GM23338 (cell line): ENCODE data around the gene MST1.

Experiments
- CREB1 ChIP-seq: fragments of 250-450 bp; sonication (Bioruptor Pico); IDR thresholded peaks from 2 replicates; pipeline ENCODE4 v1.5.0; 2020; ENCODE audit warnings: low read depth, mild to moderate bottlenecking, moderate library complexity
- CTCF ChIP-seq, 2 experiments: fragments of 200-600 bp in 1 of 2; sonication (generic) in 1 of 2; conservative IDR thresholded peaks; 2 replicates each; pipeline versions ENCODE4 v1.5.1 to v1.6.1; 2016 to 2017; ENCODE audit warnings: antibody characterized with exemption in 2 of 2, low read depth in 2 of 2, mild to moderate bottlenecking in 2 of 2, moderate library complexity in 1 of 2
- ETS1 ChIP-seq: IDR thresholded peaks from 2 replicates; pipeline ENCODE4 v1.6.1; 2016; ENCODE audit warnings: antibody characterized with exemption
- EZH2 ChIP-seq: fragments of 200-600 bp; sonication (generic); IDR thresholded peaks from one replicate; pipeline ENCODE4 v1.8.0; 2017; ENCODE audit warnings: antibody characterized with exemption, mild to moderate bottlenecking, low read depth; ENCODE audit not compliant: unreplicated experiment
- EZH2phosphoT487 ChIP-seq: fragments of 200-600 bp; sonication (generic); IDR thresholded peaks from one replicate; pipeline ENCODE4 v1.8.1; 2018; ENCODE audit warnings: antibody characterized with exemption; ENCODE audit not compliant: unreplicated experiment
- JUNB ChIP-seq: IDR thresholded peaks from one replicate; pipeline ENCODE4 v1.6.1; 2016; ENCODE audit warnings: antibody characterized with exemption; ENCODE audit not compliant: unreplicated experiment
- NANOG ChIP-seq: IDR thresholded peaks from 2 replicates; pipeline ENCODE4 v1.6.1; 2016; ENCODE audit warnings: antibody characterized with exemption, borderline replicate concordance
- POLR2AphosphoS5 ChIP-seq: IDR thresholded peaks from 2 replicates; pipeline ENCODE4 v1.6.1; 2016; ENCODE audit warnings: antibody characterized with exemption, low read depth
- REST ChIP-seq: IDR thresholded peaks from one replicate; pipeline ENCODE4 v1.6.1; 2018; ENCODE audit warnings: antibody characterized with exemption; ENCODE audit not compliant: unreplicated experiment

- TF ChIP-seq CREB1 (no peak), POLR2AphosphoS5 (no peak), EZH2phosphoT487 (no peak), CTCF (conservative IDR thresholded peaks at IDR 0.05; ENCODE audit: low read depth in 2 of 2) (no peak), REST (no peak), EZH2 (no peak), JUNB (no peak), ETS1 (no peak), NANOG (no peak)
Observed at GRCh38 chr3:49638445-49638844, 50.8 kb downstream of the MST1 start.
